Small intestine (tissue), 7 donors: ENCODE data around the gene SPACDR. TPM values are rescaled to one million over a fixed set of nuclear protein-coding genes. Genes with fewer than 3 reads are reported as not detected.

ENCODE experiments used
- DNase-seq, 2 donors: peaks; one replicate each; pipeline versions ENCODE4 v3.0.0 to v3.0.0-alpha.2; 2013
- FAIRE-seq: peaks from 2 replicates; lab custom pipeline; 2012; peaks lifted over from hg19 to GRCh38; lab: Jason Lieb, UNC
- H3K27ac ChIP-seq, 3 donors: one replicate each; pipeline ENCODE4 v1.5.1; 2013; ENCODE audit warnings: low read length in 2 of 3, mild to moderate bottlenecking in 2 of 3, control low read depth in 1 of 3, inconsistent platforms in 1 of 3, low read depth in 1 of 3, moderate library complexity in 1 of 3
- H3K27me3 ChIP-seq, 3 donors: one replicate each; pipeline ENCODE4 v1.6.1; 2013; ENCODE audit warnings: low read length in 3 of 3, inconsistent platforms in 1 of 3; ENCODE audit not compliant: control insufficient read depth in 3 of 3, insufficient read depth in 3 of 3
- H3K36me3 ChIP-seq, 3 donors: one replicate each; pipeline ENCODE4 v1.6.1; 2013; ENCODE audit warnings: low read length in 3 of 3, inconsistent platforms in 1 of 3, low read depth in 1 of 3, mild to moderate bottlenecking in 1 of 3, moderate library complexity in 1 of 3; ENCODE audit not compliant: control insufficient read depth in 3 of 3, insufficient read depth in 2 of 3
- H3K4me1 ChIP-seq, 3 donors: one replicate each; pipeline ENCODE4 v1.6.1; 2013; ENCODE audit warnings: low read length in 2 of 3, inconsistent platforms in 1 of 3, low read depth in 1 of 3, mild to moderate bottlenecking in 1 of 3, moderate library complexity in 1 of 3; ENCODE audit not compliant: control insufficient read depth in 3 of 3, insufficient read depth in 2 of 3
- H3K4me3 ChIP-seq, 3 donors: one replicate each; pipeline ENCODE4 v1.5.1; 2013; ENCODE audit warnings: low read length in 3 of 3, control low read depth in 1 of 3, inconsistent platforms in 1 of 3, low read depth in 1 of 3, mild to moderate bottlenecking in 1 of 3, moderate library complexity in 1 of 3
- H3K9me3 ChIP-seq, 2 donors: one replicate each; pipeline ENCODE4 v1.6.1; 2013; ENCODE audit warnings: low read depth in 1 of 2, low read length in 1 of 2; ENCODE audit not compliant: control insufficient read depth in 2 of 2, insufficient read depth in 1 of 2
- WGBS, 3 donors: extraction: QIAGEN DNeasy Blood & Tissue Kit; methylation state at CpG; one replicate each; pipeline ENCODE4 v1.1.7; 2013; 5-methylcytosine and 5-hydroxymethylcytosine counted together
- polyA plus RNA-seq, 4 donors: library from polyadenylated mRNA; stranded (reverse) in 3 of 4; unstranded in 1 of 4; fragments of 200-250 nt in 3 of 4; fragments of 120-200 nt in 1 of 4; gene quantifications; one replicate each; pipeline versions ENCODE4 v1.2.1 to v1.2.3, GENCODE V29; 2013
- donor health status: healthy with polysubstance abuse.
- donor health status: control.
- donor health status: control.
- donor health status: Bipolar disorder and iron deficiency.
- donor health status: healthy.

The SPACDR gene
- polyA plus RNA-seq, 4 donors = 0.43 to 1.2 (median 0.89) TPM; not detected in 1

- FAIRE-seq (no peak), DNase-seq (no peak)
- no peaks in the 10 kb centered on the region for H3K9me3 ChIP-seq
- peaks cover 0 to 4% (median 0%) of the 10 kb centered on the region in 3 donors for H3K4me1 ChIP-seq
- no peak overlapping the region for H3K4me3 ChIP-seq
- H3K36me3 ChIP-seq = peaks cover 0 to 2% (median 0%) of the 10 kb centered on the region in 3 donors
- peaks cover 0 to 3% (median 2%) of the 10 kb centered on the region in 3 donors for H3K27me3 ChIP-seq
- no peak overlapping the region for H3K27ac ChIP-seq
- WGBS, 3 donors = 92 to 94% (median 93%) methylated on average over 31 to 44 of the region's 44 CpGs
These were observed 24.5 kb upstream of the SPACDR start for GRCh38 chr7:100488333-100489095.

GRCh38 chr7:100486753-100487446 is 22.8 kb upstream of the SPACDR start:
- Histone ChIP-seq H3K4me3 (no peak overlapping the region), H3K9me3 (no peaks in the 10 kb centered on the region), H3K27me3 (peaks cover 0 to 2% (median 0%) of the 10 kb centered on the region in 3 donors), H3K27ac (no peak overlapping the region), H3K4me1 (peaks cover 0 to 7% (median 0%) of the 10 kb centered on the region in 3 donors), H3K36me3 (peaks cover 0 to 2% (median 0%) of the 10 kb centered on the region in 3 donors)
- WGBS, 3 donors = 80 to 85% (median 83%) methylated on average over 27 to 30 of the region's 30 CpGs
- DNase-seq (no peak), FAIRE-seq (no peak)

- 58 to 79% (median 75%) methylated on average over 4 to 5 of the region's 5 CpGs for WGBS, 3 donors
- Histone ChIP-seq H3K27me3 (no peaks in the 10 kb centered on the region), H3K36me3 (peaks cover 0 to 2% (median 0%) of the 10 kb centered on the region in 3 donors), H3K4me3 (no peak overlapping the region), H3K27ac (no peak overlapping the region), H3K4me1 (peaks cover 0 to 7% (median 0%) of the 10 kb centered on the region in 3 donors), H3K9me3 (no peaks in the 10 kb centered on the region)
- FAIRE-seq = no peak
- DNase-seq = no peak
These were observed 22.1 kb upstream of the SPACDR start for GRCh38 chr7:100486111-100486636.

GRCh38 chr7:100485471-100485876 is 21.4 kb upstream of the SPACDR start:
- DNase-seq (no peak), FAIRE-seq (no peak)
- Histone ChIP-seq H3K27me3 (no peaks in the 10 kb centered on the region), H3K4me1 (peaks cover 0 to 7% (median 0%) of the 10 kb centered on the region in 3 donors), H3K9me3 (no peaks in the 10 kb centered on the region), H3K4me3 (no peak overlapping the region), H3K36me3 (peaks cover 0 to 2% (median 0%) of the 10 kb centered on the region in 3 donors), H3K27ac (no peak overlapping the region)
- 80 to 86% (median 81%) methylated on average over 3 to 4 of the region's 4 CpGs for WGBS, 3 donors

GRCh38 chr7:100484673-100485045 is 20.6 kb upstream of the SPACDR start:
- 69 to 78% (median 77%) methylated on average over 5 to 6 of the region's 6 CpGs for WGBS, 3 donors
- no peak for DNase-seq
- FAIRE-seq = no peak
- Histone ChIP-seq H3K4me1 (peaks cover 0 to 9% (median 0%) of the 10 kb centered on the region in 3 donors), H3K36me3 (peaks cover 0 to 2% (median 0%) of the 10 kb centered on the region in 3 donors), H3K4me3 (peak overlapping the region in 1 of 3 donors; percentile 49), H3K9me3 (no peaks in the 10 kb centered on the region), H3K27ac (no peak overlapping the region), H3K27me3 (no peaks in the 10 kb centered on the region)

- H3K4me1 ChIP-seq = peaks cover 0 to 13% (median 4%) of the 10 kb centered on the region in 3 donors
- H3K27me3 ChIP-seq = no peaks in the 10 kb centered on the region
- 23 to 46% (median 38%) methylated on average over 25 to 45 of the region's 45 CpGs for WGBS, 3 donors
- H3K36me3 ChIP-seq = no peaks in the 10 kb centered on the region
- peak within 1 kb of the TSS; percentile 45 to 78 (median 54) for H3K4me3 ChIP-seq
- H3K9me3 ChIP-seq = no peaks in the 10 kb centered on the region
- H3K27ac ChIP-seq = peak within 1 kb of the TSS in 1 of 3 donors; percentile 14
- FAIRE-seq (no peak), DNase-seq (peak; percentile 48 to 73)
These were observed 19.9 kb upstream of the SPACDR start, which contains the start of gene NYAP1 for GRCh38 chr7:100483722-100484672. NYAP1 (plus strand) TSS chr7:100483927; CDS start chr7:100485312, 1,385 bp downstream.

- DNase-seq (peak; percentile 60 to 91), FAIRE-seq (no peak)
- Histone ChIP-seq H3K9me3 (no peaks in the 10 kb centered on the region), H3K36me3 (no peaks in the 10 kb centered on the region), H3K27me3 (no peaks in the 10 kb centered on the region), H3K4me3 (peak overlapping the region; percentile 45 to 78 (median 54)), H3K27ac (peak overlapping the region in 1 of 3 donors; percentile 14), H3K4me1 (peaks cover 0 to 13% (median 4%) of the 10 kb centered on the region in 3 donors)
- whole genome bisulfite sequencing, 3 donors = 0 to 1% (median 1%) methylated on average over 27 to 79 of the region's 79 CpGs
These were observed 19.1 kb upstream of the SPACDR start for GRCh38 chr7:100483090-100483721.
